ENCODE measurements around the gene TP73.

TP73 gene

GRCh38 chr1:3630161-3630611 lies 22.1 kb upstream of the TP73 start:
- no peak overlapping the region for H3K4me2 ChIP-seq (ENCODE audit: low read length)
- H3K9me3 ChIP-seq (ENCODE audit: control insufficient read depth, insufficient read depth, low read length): no peaks in the 10 kb centered on the region
- no peaks in the 10 kb centered on the region for H3F3A ChIP-seq (ENCODE audit: control insufficient read depth, insufficient read depth)
- H3K4me3 ChIP-seq (ENCODE audit: low read length): no peak overlapping the region
- H3K79me2 ChIP-seq (ENCODE audit: control insufficient read depth, low read length): no peaks in the 10 kb centered on the region
- no peak overlapping the region for H3K27ac ChIP-seq (ENCODE audit: low read depth, low read length)
- TF ChIP-seq CTCF (IDR thresholded peaks at IDR 0.05; ENCODE audit: low read depth, low read length, poor library complexity, severe bottlenecking): no peak
- no peak for TF ChIP-seq EZH2phosphoT487 (IDR thresholded peaks at IDR 0.05; ENCODE audit: borderline replicate concordance, low read length)
- H3K36me3 ChIP-seq (ENCODE audit: control insufficient read depth, low read length): peaks cover 21% of the 10 kb centered on the region
- no peaks in the 10 kb centered on the region for H3K27me3 ChIP-seq (ENCODE audit: control insufficient read depth, low read length)
- H3K4me1 ChIP-seq (ENCODE audit: control insufficient read depth, low read length): 0 out of 2 replicates have a peak, but pooled peaks cover 6% of the 10 kb centered on the region
- H3K9me2 ChIP-seq (replicated peaks; ENCODE audit: control insufficient read depth, low read length): no peaks in the 10 kb centered on the region
- no peaks in the 10 kb centered on the region for H4K20me1 ChIP-seq (ENCODE audit: control insufficient read depth, insufficient read depth, low read depth, low read length)

GRCh38 chr1:3630914-3631313 lies 21.4 kb upstream of the TP73 start:
- TF ChIP-seq CTCF (IDR thresholded peaks at IDR 0.05; ENCODE audit: low read depth, low read length, poor library complexity, severe bottlenecking) (no peak), EZH2phosphoT487 (IDR thresholded peaks at IDR 0.05; ENCODE audit: borderline replicate concordance, low read length) (no peak)
- no peak overlapping the region for H3K4me2 ChIP-seq (ENCODE audit: low read length)
- H3K4me3 ChIP-seq (ENCODE audit: low read length): no peak overlapping the region
- H3K27me3 ChIP-seq (ENCODE audit: control insufficient read depth, low read length): no peaks in the 10 kb centered on the region
- H3K79me2 ChIP-seq (ENCODE audit: control insufficient read depth, low read length): no peaks in the 10 kb centered on the region
- H4K20me1 ChIP-seq (ENCODE audit: control insufficient read depth, insufficient read depth, low read depth, low read length): no peaks in the 10 kb centered on the region
- no peaks in the 10 kb centered on the region for H3F3A ChIP-seq (ENCODE audit: control insufficient read depth, insufficient read depth)
- 0 out of 2 replicates have a peak, but pooled peaks cover 1% of the 10 kb centered on the region for H3K4me1 ChIP-seq (ENCODE audit: control insufficient read depth, low read length)
- no peak overlapping the region for H3K27ac ChIP-seq (ENCODE audit: low read depth, low read length)
- no peaks in the 10 kb centered on the region for H3K9me2 ChIP-seq (replicated peaks; ENCODE audit: control insufficient read depth, low read length)
- H3K36me3 ChIP-seq (ENCODE audit: control insufficient read depth, low read length): peaks cover 23% of the 10 kb centered on the region
- H3K9me3 ChIP-seq (ENCODE audit: control insufficient read depth, insufficient read depth, low read length): no peaks in the 10 kb centered on the region

- no peak overlapping the region for H3K4me2 ChIP-seq (ENCODE audit: low read length)
- H3K4me3 ChIP-seq (ENCODE audit: low read length): no peak overlapping the region
- peaks cover 26% of the 10 kb centered on the region for H3K36me3 ChIP-seq (ENCODE audit: control insufficient read depth, low read length)
- no peak overlapping the region for H3K27ac ChIP-seq (ENCODE audit: low read depth, low read length)
- H3F3A ChIP-seq (ENCODE audit: control insufficient read depth, insufficient read depth): no peaks in the 10 kb centered on the region
- no peaks in the 10 kb centered on the region for H3K9me2 ChIP-seq (replicated peaks; ENCODE audit: control insufficient read depth, low read length)
- H3K9me3 ChIP-seq (ENCODE audit: control insufficient read depth, insufficient read depth, low read length): no peaks in the 10 kb centered on the region
- no peaks in the 10 kb centered on the region for H3K79me2 ChIP-seq (ENCODE audit: control insufficient read depth, low read length)
- no peaks in the 10 kb centered on the region for H3K27me3 ChIP-seq (ENCODE audit: control insufficient read depth, low read length)
- no peak for TF ChIP-seq CTCF (IDR thresholded peaks at IDR 0.05; ENCODE audit: low read depth, low read length, poor library complexity, severe bottlenecking)
- TF ChIP-seq EZH2phosphoT487 (IDR thresholded peaks at IDR 0.05; ENCODE audit: borderline replicate concordance, low read length): no peak
- no peaks in the 10 kb centered on the region for H3K4me1 ChIP-seq (ENCODE audit: control insufficient read depth, low read length)
- no peaks in the 10 kb centered on the region for H4K20me1 ChIP-seq (ENCODE audit: control insufficient read depth, insufficient read depth, low read depth, low read length)
Observed at GRCh38 chr1:3631320-3632260, 20.7 kb upstream of the TP73 start.

Data from DOHH2 (cell line).